Colon (tissue), 2 donors: ENCODE data around the gene MYO18B.

Experiments
- FAIRE-seq: peaks from 2 replicates; lab custom pipeline; 2012; peaks lifted over from hg19 to GRCh38; lab: Jason Lieb, UNC
- donor health status: control.
- donor health status: control.

The MYO18B gene

GRCh38 chr22:25779426-25779825 is 37.4 kb downstream of the MYO18B start:
- no peak for FAIRE-seq

GRCh38 chr22:25779890-25780289 is 37.9 kb downstream of the MYO18B start:
- no peak for FAIRE-seq

- FAIRE-seq: no peak
Measured at GRCh38 chr22:25780673-25781072, 38.7 kb downstream of the MYO18B start.

GRCh38 chr22:25781801-25782200 is 39.8 kb downstream of the MYO18B start:
- FAIRE-seq: no peak

- FAIRE-seq: no peak
Measured at GRCh38 chr22:25782831-25783230, 40.8 kb downstream of the MYO18B start.

GRCh38 chr22:25783856-25784255 is 41.9 kb downstream of the MYO18B start:
- FAIRE-seq: no peak

GRCh38 chr22:25786165-25786564 is 44.2 kb downstream of the MYO18B start:
- no peak for FAIRE-seq

GRCh38 chr22:25791556-25791955 is 49.6 kb downstream of the MYO18B start:
- FAIRE-seq: no peak

- FAIRE-seq: no peak
Measured at GRCh38 chr22:25795478-25795877, 53.5 kb downstream of the MYO18B start.

- no peak for FAIRE-seq
Measured at GRCh38 chr22:25797498-25798290, 55.7 kb downstream of the MYO18B start.

GRCh38 chr22:25800766-25801165 is 58.8 kb downstream of the MYO18B start:
- FAIRE-seq: no peak

- FAIRE-seq: no peak
Measured at GRCh38 chr22:25802018-25802417, 60.0 kb downstream of the MYO18B start.

- FAIRE-seq: no peak
Measured at GRCh38 chr22:25804676-25805075, 62.7 kb downstream of the MYO18B start.

GRCh38 chr22:25806579-25806978 is 64.6 kb downstream of the MYO18B start:
- FAIRE-seq: no peak

GRCh38 chr22:25814685-25815084 is 72.7 kb downstream of the MYO18B start:
- no peak for FAIRE-seq

- FAIRE-seq: no peak
Measured at GRCh38 chr22:25815561-25815960, 73.6 kb downstream of the MYO18B start.

- no peak for FAIRE-seq
Measured at GRCh38 chr22:25816522-25817059, 74.6 kb downstream of the MYO18B start.

GRCh38 chr22:25817092-25817943 is 75.3 kb downstream of the MYO18B start:
- FAIRE-seq: no peak

- FAIRE-seq: no peak
Measured at GRCh38 chr22:25818541-25818940, 76.6 kb downstream of the MYO18B start.

- FAIRE-seq: no peak
Measured at GRCh38 chr22:25822344-25822743, 80.4 kb downstream of the MYO18B start.

GRCh38 chr22:25823276-25823675 is 81.3 kb downstream of the MYO18B start:
- no peak for FAIRE-seq

- no peak for FAIRE-seq
Measured at GRCh38 chr22:25824828-25825423, 82.9 kb downstream of the MYO18B start.

- no peak for FAIRE-seq
Measured at GRCh38 chr22:25827415-25827814, 85.4 kb downstream of the MYO18B start.
